IMR-90 (cell line): ENCODE data around the gene ACACA. TPM values are rescaled to one million over a fixed set of nuclear protein-coding genes. Genes with fewer than 3 reads are reported as not detected.

Experiments
- ATAC-seq: fragments of 200-7000 bp; cut with Tn5 transposase; 2 replicates; pipeline ENCODE4 v1.9.1; 2020; ENCODE audit warnings: low read depth, mild to moderate bottlenecking, moderate library complexity
- BruUV-seq: library from RNA; stranded (reverse); fragments of 400-500 nt; replicated peaks from 2 replicates; lab custom pipeline; 2021; lab: Mats Ljungman, UMichigan
- CTCF ChIA-PET: fragments of 300-600 bp; formaldehyde crosslinking; extraction: SDS; loops from one replicate; lab custom pipeline; 2021; ENCODE audit warnings: antibody characterized with exemption; lab: Yijun Ruan, JAX
- POLR2A ChIA-PET: fragments of 300-600 bp; sonication (Branson Sonifier 250); formaldehyde crosslinking; loops from one replicate; lab custom pipeline; 2022; ENCODE audit warnings: antibody characterized with exemption; ENCODE audit not compliant: unreplicated experiment; lab: Charles Lee
- DNase-seq: peaks from one replicate; pipeline ENCODE4 v3.0.0; 2013
- H2AFZ ChIP-seq: replicated peaks from 2 replicates; pipeline ENCODE3; 2013; ENCODE audit warnings: low read length, mild to moderate bottlenecking; ENCODE audit not compliant: poor library complexity
- H2AK5ac ChIP-seq: 2 replicates; pipeline ENCODE4 v1.6.1; 2013; ENCODE audit warnings: low read depth, low read length, inconsistent platforms
- H2AK9ac ChIP-seq: replicated peaks from 2 replicates; pipeline ENCODE3; 2013; ENCODE audit warnings: mild to moderate bottlenecking, low read depth, low read length, moderate library complexity; ENCODE audit not compliant: poor library complexity
- H2BK120ac ChIP-seq: 2 replicates; pipeline ENCODE4 v1.6.1; 2013; ENCODE audit warnings: low read depth, low read length, inconsistent platforms
- H2BK15ac ChIP-seq: 3 replicates; pipeline ENCODE4 v1.6.1; 2013; ENCODE audit warnings: low read depth, low read length, inconsistent platforms
- H2BK20ac ChIP-seq: 2 replicates; pipeline ENCODE4 v1.6.1; 2013; ENCODE audit warnings: low read depth, mild to moderate bottlenecking, inconsistent platforms, low read length, moderate library complexity
- H2BK5ac ChIP-seq: 2 replicates; pipeline ENCODE4 v1.6.1; 2013; ENCODE audit warnings: mild to moderate bottlenecking, low read depth, low read length, inconsistent platforms; ENCODE audit not compliant: poor library complexity, severe bottlenecking
- H3K14ac ChIP-seq: replicated peaks from 2 replicates; pipeline ENCODE4 v1.6.1; 2013; ENCODE audit warnings: low read depth, low read length, inconsistent platforms
- H3K18ac ChIP-seq: 2 replicates; pipeline ENCODE4 v1.6.1; 2013; ENCODE audit warnings: low read depth, low read length, control low read depth
- H3K23ac ChIP-seq: 2 replicates; pipeline ENCODE4 v1.6.1; 2013; ENCODE audit warnings: low read depth, low read length, inconsistent platforms
- H3K27ac ChIP-seq: 2 replicates; pipeline ENCODE4 v1.5.1; 2013; ENCODE audit warnings: mild to moderate bottlenecking, control low read depth, low read length; ENCODE audit not compliant: insufficient read depth
- H3K27me3 ChIP-seq: 2 replicates; pipeline ENCODE4 v1.6.1; 2013; ENCODE audit warnings: low read length; ENCODE audit not compliant: control insufficient read depth, insufficient read depth
- H3K36me3 ChIP-seq: 2 replicates; pipeline ENCODE4 v1.6.1; 2013; ENCODE audit warnings: low read length, mixed read lengths; ENCODE audit not compliant: control insufficient read depth, insufficient read depth
- H3K4ac ChIP-seq: 2 replicates; pipeline ENCODE4 v1.6.1; 2013; ENCODE audit warnings: low read depth, low read length, inconsistent platforms
- H3K4me1 ChIP-seq: 2 replicates; pipeline ENCODE4 v1.6.1; 2013; ENCODE audit warnings: low read length, mixed read lengths; ENCODE audit not compliant: control insufficient read depth, insufficient read depth
- H3K4me2 ChIP-seq: 2 replicates; pipeline ENCODE4 v1.6.1; 2013; ENCODE audit warnings: low read depth, mild to moderate bottlenecking, control low read depth, low read length, moderate library complexity
- H3K4me3 ChIP-seq: 2 replicates; pipeline ENCODE4 v1.5.1; 2013; ENCODE audit warnings: low read depth, mild to moderate bottlenecking, control low read depth, low read length, moderate library complexity; ENCODE audit not compliant: insufficient read depth
- H3K56ac ChIP-seq: 2 replicates; pipeline ENCODE4 v1.6.1; 2013; ENCODE audit warnings: low read length, inconsistent platforms; ENCODE audit not compliant: insufficient read depth; ENCODE audit errors: extremely low read depth
- H3K79me1 ChIP-seq, 2 experiments: 2 replicates each; pipeline ENCODE4 v1.6.1; 2013; ENCODE audit warnings: low read length in 2 of 2, inconsistent platforms in 1 of 2, low read depth in 1 of 2
- H3K9ac ChIP-seq: 2 replicates; pipeline ENCODE4 v1.6.1; 2013; ENCODE audit warnings: low read depth, low read length, control low read depth
- H3K9me1 ChIP-seq: 2 replicates; pipeline ENCODE4 v1.6.1; 2013; ENCODE audit warnings: low read length, inconsistent platforms; ENCODE audit not compliant: insufficient read depth
- H3K9me3 ChIP-seq: 2 replicates; pipeline ENCODE4 v1.6.1; 2013; ENCODE audit warnings: low read length; ENCODE audit not compliant: control insufficient read depth, insufficient read depth
- H4K20me1 ChIP-seq: 2 replicates; pipeline ENCODE4 v1.6.1; 2013; ENCODE audit warnings: low read length, inconsistent platforms; ENCODE audit not compliant: insufficient read depth
- H4K5ac ChIP-seq: 2 replicates; pipeline ENCODE4 v1.6.1; 2013; ENCODE audit warnings: mild to moderate bottlenecking, low read depth, low read length, control low read depth
- H4K8ac ChIP-seq, 2 experiments: 2 replicates each; pipeline ENCODE4 v1.6.1; 2013; ENCODE audit warnings: low read depth in 2 of 2, low read length in 2 of 2, control low read depth in 1 of 2, inconsistent platforms in 1 of 2
- H4K91ac ChIP-seq: 2 replicates; pipeline ENCODE4 v1.6.1; 2013; ENCODE audit warnings: low read depth, low read length, inconsistent platforms; ENCODE audit not compliant: insufficient read depth
- CEBPB ChIP-seq: IDR thresholded peaks from 2 replicates; pipeline ENCODE4 v1.6.1; 2012; ENCODE audit warnings: low read depth, low read length, improper control_type of control experiment
- MAZ ChIP-seq: IDR thresholded peaks from 2 replicates; pipeline ENCODE4 v1.6.1; 2012; ENCODE audit warnings: low read depth, mild to moderate bottlenecking, low read length, improper control_type of control experiment, moderate library complexity, borderline replicate concordance
- MXI1 ChIP-seq: IDR thresholded peaks from 2 replicates; pipeline ENCODE4 v1.6.1; 2012; ENCODE audit warnings: low read depth, mild to moderate bottlenecking, low read length, moderate library complexity, borderline replicate concordance
- WGBS, 2 experiments: methylation state at CpG; one replicate each; pipeline versions ENCODE4 v1.1.5 to v1.1.7; 2013; ENCODE audit warnings: missing lambda C conversion rate in 2 of 2; ENCODE audit not compliant: insufficient read length in 1 of 2; ENCODE audit errors: extremely low coverage in 2 of 2; 5-methylcytosine and 5-hydroxymethylcytosine counted together
- dilution Hi-C: fragments of 300-500 bp; cut with HindIII; formaldehyde crosslinking; loops from one replicate; pipeline ENCODE4 v1.14.3; 2018; ENCODE audit warnings: low sequenced_read_pairs; ENCODE audit not compliant: unreplicated experiment
- in situ Hi-C: fragments of 300-500 bp; cut with MboI; formaldehyde crosslinking; loops from 3 replicates; pipeline ENCODE4 v1.14.3; 2019; ENCODE audit warnings: low sequenced_read_pairs, inconsistent platforms, mixed read lengths
- intact Hi-C: fragments of 100-400 bp; cut with micrococcal nuclease; formaldehyde crosslinking; loops from 2 replicates; pipeline ENCODE4 v1.10.0; 2022
- polyA plus RNA-seq, 3 experiments: library from polyadenylated mRNA; depleted of rRNA; stranded (reverse); fragments of >200 nt; gene quantifications; 2 replicates each; pipeline ENCODE4 v1.2.3, GENCODE V29; 2012; ENCODE audit warnings: low replicate concordance in 1 of 3
- total RNA-seq: library from RNA; depleted of rRNA; stranded (reverse); fragments of >200 nt; gene quantifications from 2 replicates; pipeline ENCODE4 v1.2.3, GENCODE V29; 2012

Gene ACACA
- total and polyA plus RNA-seq, 2 of the 4 experiments (the other 2 are of a cell fraction), result 21.3 to 39.1 TPM

DNA sequence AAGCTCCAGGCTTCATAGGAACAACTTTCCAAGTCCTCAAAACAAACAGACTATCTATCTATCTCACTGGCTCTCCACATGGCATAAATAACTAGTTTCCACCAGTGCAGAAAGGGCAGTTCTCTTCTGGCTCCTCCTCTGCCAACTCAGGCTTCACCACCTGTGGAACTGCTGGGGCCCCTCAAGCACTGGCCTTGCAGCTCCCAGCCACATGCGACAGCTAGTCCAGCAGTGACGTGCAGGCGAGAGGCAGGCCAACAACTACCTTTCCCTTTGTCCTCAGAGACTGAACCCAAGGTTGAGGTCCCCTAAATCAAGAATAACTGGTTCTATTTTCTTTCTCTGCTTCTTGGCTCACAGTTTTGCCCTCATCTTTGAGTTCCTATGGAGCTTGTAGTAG is 320.3 kb downstream of the ACACA start:
- no peak overlapping the region for H2AFZ ChIP-seq
- in situ Hi-C loops, result no loop called here
- ATAC-seq, result no peak

More for the DNA sequence above, 320.3 kb downstream of the ACACA start:
- H3K27me3 ChIP-seq, result no peaks in the 10 kb centered on the region
- H3K14ac ChIP-seq, result no peak overlapping the region
- no peak overlapping the region for H3K18ac ChIP-seq
- no peak overlapping the region for H2AK9ac ChIP-seq
- H4K91ac ChIP-seq, result no peak overlapping the region
- no peak overlapping the region for H3K4me2 ChIP-seq
- no peak overlapping the region for H4K8ac ChIP-seq
- no peak overlapping the region for H3K4me3 ChIP-seq
- ChIA-PET CTCF (no interaction called here), POLR2A (no interaction called here)
- H3K9ac ChIP-seq, result no peak overlapping the region
- H3K9me1 ChIP-seq, result peaks cover 10% of the 10 kb centered on the region; the same call in 1 of the 2 replicates
- WGBS, 2 experiments, result 100% methylated on average over 1 of the region's 3 CpGs; no CpG with 5 or more reads in 1 of the 2 experiments
- H2BK15ac ChIP-seq, result no peak overlapping the region
- H4K5ac ChIP-seq, result no peak overlapping the region
- intact Hi-C loops (no loop called here), dilution Hi-C loops (no loop called here)
- no peak overlapping the region for H2BK5ac ChIP-seq
- H3K9me3 ChIP-seq, result no peaks in the 10 kb centered on the region
- H3K36me3 ChIP-seq, result peaks cover 18% of the 10 kb centered on the region
- DNase-seq, result no peak
- TF ChIP-seq CEBPB (no peak), MAZ (no peak), MXI1 (no peak)
- H3K4ac ChIP-seq, result no peak overlapping the region
- no peaks in the 10 kb centered on the region for H3K79me1 ChIP-seq
- no peak overlapping the region for H2AK5ac ChIP-seq
- H2BK120ac ChIP-seq, result no peak overlapping the region
- H4K20me1 ChIP-seq, result peaks cover 3% of the 10 kb centered on the region; the same call in 1 of the 2 replicates
- H3K27ac ChIP-seq, result no peak overlapping the region
- H3K23ac ChIP-seq, result no peak overlapping the region
- H3K56ac ChIP-seq, result no peak overlapping the region
- H3K4me1 ChIP-seq, result no peaks in the 10 kb centered on the region
- H2BK20ac ChIP-seq, result no peak overlapping the region
- BruUV-seq, result no TSS peak
